Measurements from ENCODE around the gene ST3GAL6. TPM values are rescaled to one million over a fixed set of nuclear protein-coding genes. Genes with fewer than 3 reads are reported as not detected.

Gene ST3GAL6
- total RNA-seq, 4 donors from 2014 or later, result 7.4 to 15.0 (median 11.3) TPM

- in situ Hi-C loops (cut with MboI; ENCODE audit: low sequenced_read_pairs in 4 of 4), result loop anchor here (5.0 to 25.0 kb wide), 6 partner anchors 182 to 949 kb away; partner anchors contain the start of gene GABRR3 (in 1 of the 4)
- peaks cover 2 to 3% of the 10 kb centered on the region in 2 donors for H3K36me3 ChIP-seq
- ATAC-seq, result peak; percentile 36 to 47
Observed at GRCh38 chr3:98812851-98813374, 49.8 kb downstream of the ST3GAL6 start.

GRCh38 chr3:98814817-98815420 lies 51.8 kb downstream of the ST3GAL6 start:
- H3K4me1 ChIP-seq, result no peaks in the 10 kb centered on the region
- no peak overlapping the region for H3K4me3 ChIP-seq
- TF ChIP-seq CTCF (IDR thresholded peaks at IDR 0.05 in 4 of 5, conservative IDR thresholded peaks at IDR 0.05 in 1 of 5), result no peak
- TF ChIP-seq POLR2A (IDR thresholded peaks at IDR 0.05), result no peak
- in situ Hi-C loops (cut with MboI; ENCODE audit: low sequenced_read_pairs in 4 of 4), result loop anchor here (5.0 to 25.0 kb wide), 7 partner anchors 177 to 947 kb away; partner anchors contain the start of gene GABRR3 (in 1 of the 4)
- no peaks in the 10 kb centered on the region for H3K27me3 ChIP-seq
- H3K36me3 ChIP-seq, result peaks cover 0 to 2% of the 10 kb centered on the region in 2 donors
- no peak for DNase-seq
- no peaks in the 10 kb centered on the region for H3K9me3 ChIP-seq
- intact Hi-C loops (cut with DNase I; ENCODE audit: low total_unique reads), result loop anchor here (5.0 kb wide), 1 partner anchor 87 kb away; the partner anchor contains the start of gene DCBLD2
- ATAC-seq, result no peak
- H3K27ac ChIP-seq, result no peak overlapping the region

More at GRCh38 chr3:98812851-98813374, 49.8 kb downstream of the ST3GAL6 start:
- Histone ChIP-seq H3K27ac (no peak overlapping the region), H3K9me3 (no peaks in the 10 kb centered on the region), H3K4me1 (no peaks in the 10 kb centered on the region), H3K4me3 (no peak overlapping the region), H3K27me3 (no peaks in the 10 kb centered on the region)
- DNase-seq, result no peak
- TF ChIP-seq POLR2A (IDR thresholded peaks at IDR 0.05), result no peak
- peak; percentile 40 to 59 (median 51) for TF ChIP-seq CTCF (IDR thresholded peaks at IDR 0.05 in 4 of 5, conservative IDR thresholded peaks at IDR 0.05 in 1 of 5)
- intact Hi-C loops (cut with DNase I; ENCODE audit: low total_unique reads), result no loop called here

- intact Hi-C loops (cut with DNase I; ENCODE audit: low total_unique reads) (loop anchor here (1.0 to 5.0 kb wide), 2 partner anchors 85 to 177 kb away; partner anchors contain the start of gene DCBLD2), in situ Hi-C loops (cut with MboI; ENCODE audit: low sequenced_read_pairs in 4 of 4) (loop anchor here (5.0 to 25.0 kb wide), 6 partner anchors 175 to 945 kb away; partner anchors contain the start of gene GABRR3 (in 1 of the 4))
- TF ChIP-seq CTCF (IDR thresholded peaks at IDR 0.05 in 4 of 5, conservative IDR thresholded peaks at IDR 0.05 in 1 of 5) (peak; percentile 60 to 84 (median 75)), POLR2A (IDR thresholded peaks at IDR 0.05) (no peak)
- ATAC-seq (peak; percentile 68 to 87), DNase-seq (no peak)
- no peaks in the 10 kb centered on the region for H3K36me3 ChIP-seq
- no peaks in the 10 kb centered on the region for H3K27me3 ChIP-seq
- H3K9me3 ChIP-seq, result no peaks in the 10 kb centered on the region
- H3K27ac ChIP-seq, result no peak overlapping the region
- no peaks in the 10 kb centered on the region for H3K4me1 ChIP-seq
- H3K4me3 ChIP-seq, result no peak overlapping the region
Observed at GRCh38 chr3:98817547-98818041, 54.5 kb downstream of the ST3GAL6 start.

- no peaks in the 10 kb centered on the region for H3K27me3 ChIP-seq
Observed at GRCh38 chr3:98821063-98821462, 57.9 kb downstream of the ST3GAL6 start.

GRCh38 chr3:98823791-98824190 lies 60.7 kb downstream of the ST3GAL6 start:
- in situ Hi-C loops (cut with MboI; ENCODE audit: low sequenced_read_pairs in 4 of 4) (loop anchor here in 2 of 4 donors (25.0 kb wide), 3 partner anchors 339 to 939 kb away; partner anchors contain the start of gene GABRR3 (in 1 of the 2)), intact Hi-C loops (cut with DNase I; ENCODE audit: low total_unique reads) (no loop called here)
- H3K27ac ChIP-seq, result no peak overlapping the region
- H3K4me3 ChIP-seq, result no peak overlapping the region
- ATAC-seq, result no peak
- H3K36me3 ChIP-seq, result no peaks in the 10 kb centered on the region
- no peak for DNase-seq
- TF ChIP-seq CTCF (IDR thresholded peaks at IDR 0.05 in 4 of 5, conservative IDR thresholded peaks at IDR 0.05 in 1 of 5) (no peak), POLR2A (IDR thresholded peaks at IDR 0.05) (no peak)
- no peaks in the 10 kb centered on the region for H3K9me3 ChIP-seq
- H3K27me3 ChIP-seq, result no peaks in the 10 kb centered on the region
- H3K4me1 ChIP-seq, result no peaks in the 10 kb centered on the region

More at GRCh38 chr3:98821063-98821462, 57.9 kb downstream of the ST3GAL6 start:
- no peak for TF ChIP-seq POLR2A (IDR thresholded peaks at IDR 0.05)
- DNase-seq (no peak), ATAC-seq (no peak)
- no peaks in the 10 kb centered on the region for H3K4me1 ChIP-seq
- no peak overlapping the region for H3K27ac ChIP-seq
- in situ Hi-C loops (cut with MboI; ENCODE audit: low sequenced_read_pairs in 4 of 4) (loop anchor here in 2 of 4 donors (25.0 kb wide), 3 partner anchors 341 to 941 kb away; partner anchors contain the start of gene GABRR3 (in 1 of the 2)), intact Hi-C loops (cut with DNase I; ENCODE audit: low total_unique reads) (no loop called here)
- no peaks in the 10 kb centered on the region for H3K9me3 ChIP-seq
- no peaks in the 10 kb centered on the region for H3K36me3 ChIP-seq
- no peak overlapping the region for H3K4me3 ChIP-seq

Data from gastrocnemius medialis (tissue), 4 donors.